CD4-positive, alpha-beta T cell (primary cell): ENCODE data around the gene FGGY. TPM values are rescaled to one million over a fixed set of nuclear protein-coding genes. Genes with fewer than 3 reads are reported as not detected.

Experiments
- ATAC-seq: fragments of 200-7000 bp; cut with Tn5 transposase; one replicate; pipeline ENCODE4 v1.10.0; 2022; ENCODE audit warnings: mild to moderate bottlenecking; ENCODE audit not compliant: poor library complexity
- CTCF ChIA-PET: fragments of 350-600 bp; sonication (Branson Sonifier 250); formaldehyde crosslinking; loops from one replicate; lab custom pipeline; 2021; ENCODE audit warnings: antibody characterized with exemption, inconsistent platforms; lab: Charles Lee
- POLR2A ChIA-PET: fragments of 350-600 bp; sonication (Branson Sonifier 250); formaldehyde crosslinking; loops from one replicate; lab custom pipeline; 2021; ENCODE audit warnings: antibody characterized with exemption, inconsistent platforms; lab: Charles Lee
- DNase-seq, 14 experiments: peaks; one replicate each; pipeline ENCODE4 v3.0.0-alpha.2; 2013 to 2020; ENCODE audit warnings: mixed read lengths in 2 of 14
- H3K27ac ChIP-seq, 2 donors: one replicate each; pipeline versions ENCODE4 v1.5.1 to v1.7.0; 2013; ENCODE audit warnings: low read length in 2 of 2, low read depth in 1 of 2, mild to moderate bottlenecking in 1 of 2
- H3K27me3 ChIP-seq, 2 experiments: 1 replicate in 1 of 2; 2 replicates in 1 of 2; pipeline versions ENCODE4 v1.6.1 to v1.7.0; 2013; ENCODE audit warnings: low read length in 2 of 2, control low read depth in 1 of 2, mild to moderate bottlenecking in 1 of 2, moderate library complexity in 1 of 2; ENCODE audit not compliant: insufficient read depth in 2 of 2, control insufficient read depth in 1 of 2
- H3K36me3 ChIP-seq: one replicate; pipeline ENCODE4 v1.6.1; 2013; ENCODE audit warnings: low read length, control low read depth; ENCODE audit not compliant: insufficient read depth
- H3K4me1 ChIP-seq: one replicate; pipeline ENCODE4 v1.6.1; 2013; ENCODE audit warnings: low read length, control low read depth; ENCODE audit not compliant: insufficient read depth
- H3K4me3 ChIP-seq: one replicate; pipeline ENCODE4 v1.5.1; 2013; ENCODE audit warnings: mild to moderate bottlenecking, low read length, moderate library complexity
- H3K9me3 ChIP-seq, 2 experiments: 1 replicate in 1 of 2; 2 replicates in 1 of 2; pipeline versions ENCODE4 v1.6.1 to v1.7.0; 2013; ENCODE audit warnings: low read length in 2 of 2, mild to moderate bottlenecking in 2 of 2, control low read depth in 1 of 2, moderate library complexity in 1 of 2; ENCODE audit not compliant: control insufficient read depth in 1 of 2, insufficient read depth in 1 of 2
- H3K27ac Mint-ChIP-seq: one replicate; pipeline ENCODE4 v1.8.0; 2020; ENCODE audit warnings: mixed read lengths
- H3K27me3 Mint-ChIP-seq: one replicate; pipeline ENCODE4 v1.8.0; 2021; ENCODE audit warnings: mixed read lengths
- H3K36me3 Mint-ChIP-seq: one replicate; pipeline ENCODE4 v1.8.0; 2021; ENCODE audit warnings: low read depth, mixed read lengths
- H3K4me1 Mint-ChIP-seq: one replicate; pipeline ENCODE4 v1.8.0; 2021; ENCODE audit warnings: low read depth, mixed read lengths
- H3K4me3 Mint-ChIP-seq: one replicate; pipeline ENCODE4 v1.8.0; 2020; ENCODE audit warnings: mild to moderate bottlenecking, mixed read lengths
- H3K9me3 Mint-ChIP-seq: one replicate; pipeline ENCODE4 v1.8.0; 2020; ENCODE audit warnings: mixed read lengths
- intact Hi-C, 2 experiments: fragments of 100-400 bp; cut with DNase I in 1 of 2; cut with micrococcal nuclease in 1 of 2; formaldehyde crosslinking; loops; one replicate each; pipeline versions ENCODE4 v1.15.1 to v1.9.0; 2023 to 2025; cut with DNase I, micrococcal nuclease
- total RNA-seq, 174 experiments: library from RNA in 2 of 174; stranded (reverse) in 2 of 174; gene quantifications; one replicate each; pipeline ENCODE4 v1.2.3 and lab custom pipeline; 2021 to 2026
- TF ChIP-seq, protein P1 (sequence below): fragments of 200-600 bp; IDR thresholded peaks from one replicate; pipeline ENCODE4 v1.8.0; 2022; ENCODE audit warnings: antibody characterized with exemption, mild to moderate bottlenecking

FGGY gene
- total RNA-seq, 2 experiments from 2014 or later: 9.5 to 10.0 TPM

DNA sequence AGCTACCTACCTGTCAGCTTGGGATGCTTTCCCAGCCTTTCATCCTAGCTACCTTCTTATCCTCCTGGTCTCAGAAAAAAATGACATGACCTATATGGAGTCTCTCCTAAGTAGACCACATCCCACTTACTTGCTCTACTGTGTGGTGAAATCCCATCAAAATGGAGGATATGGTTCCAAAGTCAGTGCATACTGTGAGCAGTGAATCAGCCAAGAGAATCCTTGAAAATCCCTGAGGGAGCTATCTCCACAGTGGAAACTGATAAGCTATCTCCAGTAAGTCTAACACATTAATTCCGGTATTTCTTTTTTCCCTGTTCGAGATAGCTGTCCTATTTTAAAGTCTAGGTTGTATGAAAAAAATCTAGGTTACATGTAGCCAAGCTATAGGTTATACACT is 189.7 kb downstream of the FGGY start:
- ChIA-PET CTCF (no interaction called here), POLR2A (no interaction called here)
- Mint-ChIP-seq H3K4me1 (no peaks in the 10 kb centered on the region), H3K9me3 (no peaks in the 10 kb centered on the region), H3K27me3 (no peaks in the 10 kb centered on the region), H3K27ac (no peak overlapping the region), H3K4me3 (no peak overlapping the region), H3K36me3 (no peaks in the 10 kb centered on the region)
- Histone ChIP-seq H3K9me3 (no peaks in the 10 kb centered on the region), H3K4me1 (no peaks in the 10 kb centered on the region), H3K36me3 (no peaks in the 10 kb centered on the region), H3K4me3 (no peak overlapping the region), H3K27me3 (no peaks in the 10 kb centered on the region), H3K27ac (no peak overlapping the region)
- ATAC-seq: no peak
- intact Hi-C loops: no loop called here
- no peak for DNase-seq
- TF ChIP-seq, protein P1, sequence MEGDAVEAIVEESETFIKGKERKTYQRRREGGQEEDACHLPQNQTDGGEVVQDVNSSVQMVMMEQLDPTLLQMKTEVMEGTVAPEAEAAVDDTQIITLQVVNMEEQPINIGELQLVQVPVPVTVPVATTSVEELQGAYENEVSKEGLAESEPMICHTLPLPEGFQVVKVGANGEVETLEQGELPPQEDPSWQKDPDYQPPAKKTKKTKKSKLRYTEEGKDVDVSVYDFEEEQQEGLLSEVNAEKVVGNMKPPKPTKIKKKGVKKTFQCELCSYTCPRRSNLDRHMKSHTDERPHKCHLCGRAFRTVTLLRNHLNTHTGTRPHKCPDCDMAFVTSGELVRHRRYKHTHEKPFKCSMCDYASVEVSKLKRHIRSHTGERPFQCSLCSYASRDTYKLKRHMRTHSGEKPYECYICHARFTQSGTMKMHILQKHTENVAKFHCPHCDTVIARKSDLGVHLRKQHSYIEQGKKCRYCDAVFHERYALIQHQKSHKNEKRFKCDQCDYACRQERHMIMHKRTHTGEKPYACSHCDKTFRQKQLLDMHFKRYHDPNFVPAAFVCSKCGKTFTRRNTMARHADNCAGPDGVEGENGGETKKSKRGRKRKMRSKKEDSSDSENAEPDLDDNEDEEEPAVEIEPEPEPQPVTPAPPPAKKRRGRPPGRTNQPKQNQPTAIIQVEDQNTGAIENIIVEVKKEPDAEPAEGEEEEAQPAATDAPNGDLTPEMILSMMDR: no peak

- POLR2A ChIA-PET: no interaction called here
These were observed 190.6 kb downstream of the FGGY start for GRCh38 chr1:59487335-59488031.

GRCh38 chr1:59492500-59492899 is 195.6 kb downstream of the FGGY start:
- Histone ChIP-seq H3K27me3 (no peaks in the 10 kb centered on the region), H3K27ac (no peak overlapping the region), H3K4me3 (no peak overlapping the region), H3K9me3 (no peaks in the 10 kb centered on the region), H3K4me1 (no peaks in the 10 kb centered on the region), H3K36me3 (no peaks in the 10 kb centered on the region)
- TF ChIP-seq, protein P1: no peak
- no peaks in the 10 kb centered on the region for H3K9me3 Mint-ChIP-seq
- H3K27ac Mint-ChIP-seq: no peak overlapping the region
- ChIA-PET CTCF (no interaction called here), POLR2A (no interaction called here)
- H3K27me3 Mint-ChIP-seq: no peaks in the 10 kb centered on the region
- no peak for ATAC-seq
- no peak overlapping the region for H3K4me3 Mint-ChIP-seq
- H3K4me1 Mint-ChIP-seq: no peaks in the 10 kb centered on the region
- DNase-seq: no peak
- H3K36me3 Mint-ChIP-seq: no peaks in the 10 kb centered on the region
- intact Hi-C loops: no loop called here

More at GRCh38 chr1:59487335-59488031, 190.6 kb downstream of the FGGY start:
- ATAC-seq (no peak), DNase-seq (no peak)
- intact Hi-C loops: no loop called here
- TF ChIP-seq, protein P1: no peak
- no peaks in the 10 kb centered on the region for H3K4me1 ChIP-seq
- H3K27me3 Mint-ChIP-seq: no peaks in the 10 kb centered on the region
- no peak overlapping the region for H3K4me3 ChIP-seq
- no peak overlapping the region for H3K27ac Mint-ChIP-seq
- no peak overlapping the region for H3K27ac ChIP-seq
- no peaks in the 10 kb centered on the region for H3K9me3 Mint-ChIP-seq
- CTCF ChIA-PET: no interaction called here
- no peaks in the 10 kb centered on the region for H3K36me3 ChIP-seq
- no peaks in the 10 kb centered on the region for H3K9me3 ChIP-seq
- H3K4me1 Mint-ChIP-seq: no peaks in the 10 kb centered on the region
- H3K27me3 ChIP-seq: no peaks in the 10 kb centered on the region
- H3K36me3 Mint-ChIP-seq: no peaks in the 10 kb centered on the region
- no peak overlapping the region for H3K4me3 Mint-ChIP-seq
